K562 (cell line): ENCODE results near the gene COA3. TPM values are rescaled to one million over a fixed set of nuclear protein-coding genes. Genes with fewer than 3 reads are reported as not detected.

Experiments used
- ATF7 ChIP-seq: fragments of 450-650 bp; IDR thresholded peaks from 2 replicates; pipeline ENCODE4 v1.7.1; 2014; ENCODE audit warnings: mild to moderate bottlenecking, moderate library complexity
- CCNT2 ChIP-seq: IDR thresholded peaks from 2 replicates; pipeline ENCODE4 v1.6.1; 2011; ENCODE audit warnings: borderline replicate concordance, low read depth, mild to moderate bottlenecking, moderate library complexity, mixed read lengths, low read length; ENCODE audit not compliant: insufficient read length; ENCODE audit errors: extremely low read depth
- EP300 ChIP-seq: IDR thresholded peaks from 2 replicates; pipeline ENCODE4 v1.6.1; 2012; ENCODE audit warnings: low read length, improper control_type of control experiment
- FOXM1 ChIP-seq, 2 experiments: fragments of 450-650 bp in 1 of 2; sonication (generic) in 1 of 2; formaldehyde crosslinking in 1 of 2; IDR thresholded peaks; 2 replicates each; pipeline versions ENCODE4 v1.6.1 to v1.9.0; 2017 to 2022; ENCODE audit warnings: low read depth in 2 of 2, mild to moderate bottlenecking in 2 of 2, missing genetic modification reagents in 1 of 2, moderate library complexity in 1 of 2
- GABPA ChIP-seq: fragments of 200-800 bp; sonication (Bioruptor generic); conservative IDR thresholded peaks from 2 replicates; pipeline ENCODE4 v1.6.1; 2016; ENCODE audit warnings: low read depth, missing genetic modification characterization, missing compliant biosample characterization
- GABPB2 ChIP-seq: fragments of 250-450 bp; sonication (Bioruptor Pico); conservative IDR thresholded peaks from 2 replicates; pipeline ENCODE4 v1.5.1; 2021; ENCODE audit warnings: mild to moderate bottlenecking
- GATA2 ChIP-seq: sonication (generic); formaldehyde crosslinking; IDR thresholded peaks from 2 replicates; pipeline ENCODE4 v1.4.0; 2020; ENCODE audit warnings: mild to moderate bottlenecking, missing genetic modification reagents
- HBP1 ChIP-seq: fragments of 450-650 bp; formaldehyde crosslinking; IDR thresholded peaks from 2 replicates; pipeline ENCODE4 v1.4.0; 2022; ENCODE audit warnings: missing genetic modification characterization
- HDAC1 ChIP-seq, 2 experiments: fragments of 450-650 bp; IDR thresholded peaks; 2 replicates each; pipeline ENCODE4 v1.6.1; 2016 to 2017; ENCODE audit warnings: inconsistent platforms in 1 of 2, mild to moderate bottlenecking in 1 of 2, moderate library complexity in 1 of 2
- HDAC2 ChIP-seq: fragments of 450-650 bp; IDR thresholded peaks from 2 replicates; pipeline ENCODE4 v1.6.1; 2016; ENCODE audit warnings: mild to moderate bottlenecking
- HIVEP1 ChIP-seq: fragments of 250-450 bp; sonication (Bioruptor Pico); IDR thresholded peaks from 2 replicates; pipeline ENCODE4 v1.4.0; 2020; ENCODE audit warnings: mild to moderate bottlenecking
- KDM1A ChIP-seq, 2 experiments: fragments of 450-650 bp; IDR thresholded peaks; 2 replicates each; pipeline ENCODE4 v1.6.1; 2016; ENCODE audit warnings: mild to moderate bottlenecking in 2 of 2
- LEF1 ChIP-seq: fragments of 450-650 bp; IDR thresholded peaks from 2 replicates; pipeline ENCODE4 v1.6.1; 2016; ENCODE audit warnings: mild to moderate bottlenecking
- MBD2 ChIP-seq: sonication (generic); IDR thresholded peaks from 2 replicates; pipeline ENCODE4 v1.6.1; 2016; ENCODE audit warnings: low read depth, borderline replicate concordance
- MTA2 ChIP-seq: fragments of 450-650 bp; IDR thresholded peaks from 2 replicates; pipeline ENCODE4 v1.6.1; 2016; ENCODE audit warnings: low read depth
- NFE2 ChIP-seq: IDR thresholded peaks from 2 replicates; pipeline ENCODE4 v1.6.1; 2014; ENCODE audit warnings: antibody characterized with exemption, low read depth
- SMAD4 ChIP-seq: fragments of 250-450 bp; sonication (Bioruptor Pico); conservative IDR thresholded peaks from 2 replicates; pipeline ENCODE4 v1.8.0; 2021; ENCODE audit warnings: inconsistent platforms, mild to moderate bottlenecking, moderate library complexity
- STAT5A ChIP-seq: IDR thresholded peaks from 2 replicates; pipeline ENCODE4 v1.6.1; 2012; ENCODE audit warnings: low read length, inconsistent platforms, borderline replicate concordance
- TEAD1 ChIP-seq, 2 experiments: fragments of 450-650 bp in 1 of 2; sonication (generic) in 1 of 2; formaldehyde crosslinking; IDR thresholded peaks; 2 replicates each; pipeline versions ENCODE4 v1.4.0 to v1.8.0; 2020 to 2022; ENCODE audit warnings: mild to moderate bottlenecking in 2 of 2, missing genetic modification reagents in 1 of 2
- TEAD4 ChIP-seq, 2 experiments: sonication (generic) in 1 of 2; formaldehyde crosslinking in 1 of 2; IDR thresholded peaks; 2 replicates each; pipeline versions ENCODE4 v1.6.1 to v1.8.0; 2012 to 2022; ENCODE audit warnings: borderline replicate concordance in 1 of 2, inconsistent platforms in 1 of 2, low read length in 1 of 2, mild to moderate bottlenecking in 1 of 2, missing genetic modification reagents in 1 of 2
- TRIM24 ChIP-seq, 2 experiments: fragments of 450-650 bp; IDR thresholded peaks; 2 replicates each; pipeline ENCODE4 v1.6.1; 2016
- ZNF24 ChIP-seq: fragments of 450-650 bp; IDR thresholded peaks from 2 replicates; pipeline ENCODE4 v1.6.1; 2016
- ZNF311 ChIP-seq: fragments of 250-450 bp; sonication (Bioruptor Pico); IDR thresholded peaks from 2 replicates; pipeline ENCODE4 v1.4.0; 2020; ENCODE audit warnings: mild to moderate bottlenecking, moderate library complexity
- ZNF644 ChIP-seq: fragments of 200-800 bp; sonication (Bioruptor generic); IDR thresholded peaks from 2 replicates; pipeline ENCODE4 v1.6.1; 2016; ENCODE audit warnings: low read depth, missing genetic modification characterization, missing compliant biosample characterization
- polyA plus RNA-seq, 8 experiments: library from polyadenylated mRNA; depleted of rRNA in 4 of 8; stranded (reverse) in 5 of 8; unstranded in 3 of 8; fragments of >200 nt; fragmentation: Nextera tagmentation in 2 of 8; fragmentation: Illumina TruSeq in 1 of 8; extraction: Ambion mirVana in 2 of 8; extraction: Trizol in 1 of 8; gene quantifications; 2 replicates each; pipeline versions ENCODE4 v1.2.1 to v1.2.3, GENCODE V29; 2011 to 2014; ENCODE audit warnings: inconsistent platforms in 1 of 8, missing spikeins in 1 of 8
- total RNA-seq, 7 experiments: library from RNA; depleted of rRNA in 6 of 7; stranded (reverse); fragments of >200 nt in 6 of 7; fragmentation: Illumina TruSeq in 2 of 7; extraction: Trizol in 2 of 7; gene quantifications; 2 replicates each; pipeline versions ENCODE4 v1.2.1 to v1.2.3, GENCODE V29; 2011 to 2021; ENCODE audit warnings: low replicate concordance in 1 of 7
- TF ChIP-seq, protein P1 (sequence below): sonication (generic); formaldehyde crosslinking; IDR thresholded peaks from 2 replicates; pipeline ENCODE4 v1.8.0; 2022; ENCODE audit warnings: mild to moderate bottlenecking, missing genetic modification reagents
- TF ChIP-seq, protein P2 (sequence below): fragments of 450-650 bp; IDR thresholded peaks from 2 replicates; pipeline ENCODE4 v1.6.1; 2016

COA3 gene
- total and polyA plus RNA-seq, 9 of the 15 experiments (the other 6 are each of a cell fraction or from before 2014, with no cell fraction given) = 49.6 to 153 (median 61.4) TPM

DNA sequence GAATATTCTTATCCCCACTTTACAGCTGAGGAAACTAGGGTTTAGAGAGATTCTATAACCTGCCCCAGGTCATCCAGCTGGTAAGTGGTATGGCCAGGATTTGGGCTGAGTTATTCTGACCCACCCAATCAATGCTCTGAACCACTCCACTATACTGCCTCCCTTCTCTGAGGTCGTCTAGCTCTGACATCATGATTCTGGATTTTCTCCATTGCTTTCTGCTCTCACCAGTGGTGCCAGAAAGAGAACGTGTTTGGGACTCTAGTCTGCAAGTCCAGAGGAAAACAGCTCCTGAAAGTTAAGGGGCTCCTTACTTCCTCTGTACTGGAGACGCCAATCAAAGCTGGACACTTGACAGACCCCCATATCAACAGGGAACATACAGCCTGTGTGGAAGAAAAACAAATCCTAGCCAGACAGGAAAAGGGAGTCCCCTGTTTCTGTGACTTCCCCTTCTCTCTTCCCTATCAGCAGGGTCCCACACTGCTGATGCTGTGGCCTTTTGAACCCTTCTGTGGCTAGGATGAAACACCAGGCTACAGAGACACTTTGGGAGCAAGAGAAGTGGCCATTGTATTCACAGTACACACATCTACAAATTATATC, 47.7 kb downstream of the COA3 start (continued):
- TF ChIP-seq ZNF311 (CRISPR knock-in tag) = peak; percentile 76
- TF ChIP-seq, protein P1, sequence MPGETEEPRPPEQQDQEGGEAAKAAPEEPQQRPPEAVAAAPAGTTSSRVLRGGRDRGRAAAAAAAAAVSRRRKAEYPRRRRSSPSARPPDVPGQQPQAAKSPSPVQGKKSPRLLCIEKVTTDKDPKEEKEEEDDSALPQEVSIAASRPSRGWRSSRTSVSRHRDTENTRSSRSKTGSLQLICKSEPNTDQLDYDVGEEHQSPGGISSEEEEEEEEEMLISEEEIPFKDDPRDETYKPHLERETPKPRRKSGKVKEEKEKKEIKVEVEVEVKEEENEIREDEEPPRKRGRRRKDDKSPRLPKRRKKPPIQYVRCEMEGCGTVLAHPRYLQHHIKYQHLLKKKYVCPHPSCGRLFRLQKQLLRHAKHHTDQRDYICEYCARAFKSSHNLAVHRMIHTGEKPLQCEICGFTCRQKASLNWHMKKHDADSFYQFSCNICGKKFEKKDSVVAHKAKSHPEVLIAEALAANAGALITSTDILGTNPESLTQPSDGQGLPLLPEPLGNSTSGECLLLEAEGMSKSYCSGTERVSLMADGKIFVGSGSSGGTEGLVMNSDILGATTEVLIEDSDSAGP (CRISPR knock-in tag) = no peak
- 0 out of 4 replicates have a peak, but pooled peaks of 1 of the 2 experiments have one; percentile 29 for TF ChIP-seq TEAD1 (CRISPR knock-in tag; IDR thresholded peaks at IDR 0.05)
- 0 out of 2 replicates have a peak, but pooled peaks have one; percentile 24 for TF ChIP-seq GABPA (tag)
- peak; percentile 60; the same call in 1 of the 2 replicates for TF ChIP-seq LEF1
- peak; percentile 81 for TF ChIP-seq FOXM1 (IDR thresholded peaks at IDR 0.05; ENCODE audit: low read depth)
- TF ChIP-seq FOXM1 (CRISPR knock-in tag; IDR thresholded peaks at IDR 0.05; ENCODE audit: low read depth) = no peak
- TF ChIP-seq ATF7 = no peak; the same call in 1 of the 2 replicates
- TF ChIP-seq GATA2 (CRISPR knock-in tag) = peak; percentile 79; the same call in 1 of the 2 replicates
- TF ChIP-seq STAT5A = peak; percentile 85
- TF ChIP-seq, protein P2, sequence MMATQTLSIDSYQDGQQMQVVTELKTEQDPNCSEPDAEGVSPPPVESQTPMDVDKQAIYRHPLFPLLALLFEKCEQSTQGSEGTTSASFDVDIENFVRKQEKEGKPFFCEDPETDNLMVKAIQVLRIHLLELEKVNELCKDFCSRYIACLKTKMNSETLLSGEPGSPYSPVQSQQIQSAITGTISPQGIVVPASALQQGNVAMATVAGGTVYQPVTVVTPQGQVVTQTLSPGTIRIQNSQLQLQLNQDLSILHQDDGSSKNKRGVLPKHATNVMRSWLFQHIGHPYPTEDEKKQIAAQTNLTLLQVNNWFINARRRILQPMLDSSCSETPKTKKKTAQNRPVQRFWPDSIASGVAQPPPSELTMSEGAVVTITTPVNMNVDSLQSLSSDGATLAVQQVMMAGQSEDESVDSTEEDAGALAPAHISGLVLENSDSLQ = peak; percentile 89
- TF ChIP-seq CCNT2 = peak; percentile 85
- TF ChIP-seq TRIM24 (IDR thresholded peaks at IDR 0.05) = peak; percentile 72 to 76
- 0 out of 2 replicates have a peak, but pooled peaks have one; percentile 51 for TF ChIP-seq ZNF644 (tag)
- no peak for TF ChIP-seq ZNF24
- peak; percentile 95 for TF ChIP-seq TEAD4 (IDR thresholded peaks at IDR 0.05; ENCODE audit: low read length)
- TF ChIP-seq TEAD4 (CRISPR knock-in tag; IDR thresholded peaks at IDR 0.05; ENCODE audit: borderline replicate concordance) = no peak
- TF ChIP-seq HBP1 (CRISPR knock-in tag) = 0 out of 2 replicates have a peak, but pooled peaks have one; percentile 18
- TF ChIP-seq EP300 = peak; percentile 88; the same call in 1 of the 2 replicates
- peak; percentile 98 for TF ChIP-seq HDAC2
- no peak for TF ChIP-seq GABPB2 (CRISPR knock-in tag)
- TF ChIP-seq NFE2 = peak; percentile 12; the same call in 1 of the 2 replicates
- peak; percentile 79 for TF ChIP-seq MBD2
- TF ChIP-seq HIVEP1 (CRISPR knock-in tag) = 0 out of 2 replicates have a peak, but pooled peaks have one; percentile 59
- peak; percentile 100 for TF ChIP-seq KDM1A (IDR thresholded peaks at IDR 0.05)
- TF ChIP-seq MTA2 = peak; percentile 88
- TF ChIP-seq SMAD4 = peak; percentile 97
- TF ChIP-seq HDAC1 (IDR thresholded peaks at IDR 0.05) = peak; percentile 61 to 99; a peak in 3 of 4 replicates
